Cardiac septum (tissue), 1 donor: ENCODE results near the gene INPP1. TPM values are rescaled to one million over a fixed set of nuclear protein-coding genes. Genes with fewer than 3 reads are reported as not detected.
A peak's percentile ranks its signal among the peaks of the same experiment; 100 is the strongest.

Experiments used
- DNase-seq: peaks from one replicate; pipeline ENCODE4 v3.0.0-alpha.2; 2020; ENCODE audit warnings: low spot score
- intact Hi-C: fragments of 100-400 bp; cut with DNase I; formaldehyde crosslinking; loops from one replicate; pipeline ENCODE4 v1.14.0; 2022
- total RNA-seq: library from RNA; stranded (reverse); fragmentation: NEBNext Ultra II Directional; extraction: Animal tissue kit (Norgen Biotek cat#: 25700); gene quantifications from one replicate; pipeline ENCODE4 v1.2.1, GENCODE V29; 2021
- donor health status: DM: no; HTN: no; CAD: no.

Gene INPP1
- total RNA-seq, 1 donor from 2014 or later: 12.4 TPM

DNA sequence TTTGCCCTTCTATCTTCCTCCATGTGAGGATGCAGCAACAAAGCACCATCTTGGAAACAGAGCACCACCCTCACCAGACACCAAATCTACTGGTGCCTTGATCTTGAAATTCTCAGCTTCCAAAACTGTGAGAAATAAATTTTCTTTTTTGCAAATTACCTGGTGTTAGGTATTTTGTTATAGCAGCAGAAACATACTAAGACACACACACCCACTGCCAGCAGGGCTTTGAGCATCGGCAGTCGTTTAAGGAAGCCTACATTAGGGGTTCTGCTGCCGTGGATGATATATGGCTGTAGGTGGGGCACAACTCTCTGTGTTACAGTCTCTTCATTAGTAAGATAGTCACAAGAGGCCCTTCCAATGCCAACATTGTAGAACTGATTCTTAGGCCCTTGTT is 44.0 kb downstream of the INPP1 start:
- intact Hi-C loops: loop anchor here (10.0 kb wide), 1 partner anchor 397 kb away; no protein-coding TSS in a partner anchor

GRCh38 chr2:190396271-190396670 is 52.9 kb downstream of the INPP1 start:
- intact Hi-C loops: no loop called here
- DNase-seq: no peak

More for the DNA sequence above, 44.0 kb downstream of the INPP1 start:
- DNase-seq: no peak

- DNase-seq: no peak
- intact Hi-C loops: no loop called here
Measured at GRCh38 chr2:190402986-190403603, 59.7 kb downstream of the INPP1 start.

DNA sequence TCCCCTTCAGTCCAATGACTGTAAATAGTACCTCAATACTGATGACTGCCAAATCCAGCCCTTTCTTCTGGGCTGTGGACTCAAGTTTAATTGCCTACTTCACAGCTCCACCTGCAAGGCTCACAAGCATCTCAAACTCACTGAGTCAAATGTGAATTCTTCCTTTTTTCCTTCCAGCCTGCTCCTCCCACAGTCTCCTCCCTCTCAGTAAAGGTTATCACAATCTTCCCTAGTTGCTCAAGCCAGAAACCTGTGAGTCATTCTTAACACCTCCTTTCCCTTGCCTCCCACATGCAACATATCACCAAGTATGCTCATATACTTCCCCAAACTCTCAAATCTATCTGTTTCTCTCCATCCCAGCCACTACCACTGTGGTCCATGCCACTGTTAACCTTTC is 61.1 kb downstream of the INPP1 start:
- intact Hi-C loops: no loop called here
- DNase-seq: no peak

DNA sequence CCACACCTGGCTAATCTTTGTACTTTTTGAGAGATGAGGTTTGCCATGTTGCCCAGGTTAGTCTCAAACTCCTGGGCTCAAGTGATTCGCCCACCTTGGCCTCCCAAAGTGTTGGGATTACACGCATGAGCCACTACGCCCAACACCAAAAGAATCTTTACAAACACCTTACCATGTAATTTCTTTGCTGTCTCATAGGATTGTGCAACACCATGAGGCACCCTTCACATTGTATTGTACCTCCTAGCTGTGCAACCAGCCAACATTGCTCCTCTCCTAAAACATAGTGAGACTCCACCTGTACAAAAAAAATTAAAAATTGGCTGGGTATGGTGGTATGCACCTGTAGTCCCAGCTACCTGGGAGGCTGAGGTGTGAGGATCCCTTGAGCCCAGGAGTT is 61.7 kb downstream of the INPP1 start:
- intact Hi-C loops: no loop called here

GRCh38 chr2:190405995-190406394 is 62.6 kb downstream of the INPP1 start:
- no peak for DNase-seq
- intact Hi-C loops: no loop called here

More for the DNA sequence above, 61.7 kb downstream of the INPP1 start:
- no peak for DNase-seq

DNA sequence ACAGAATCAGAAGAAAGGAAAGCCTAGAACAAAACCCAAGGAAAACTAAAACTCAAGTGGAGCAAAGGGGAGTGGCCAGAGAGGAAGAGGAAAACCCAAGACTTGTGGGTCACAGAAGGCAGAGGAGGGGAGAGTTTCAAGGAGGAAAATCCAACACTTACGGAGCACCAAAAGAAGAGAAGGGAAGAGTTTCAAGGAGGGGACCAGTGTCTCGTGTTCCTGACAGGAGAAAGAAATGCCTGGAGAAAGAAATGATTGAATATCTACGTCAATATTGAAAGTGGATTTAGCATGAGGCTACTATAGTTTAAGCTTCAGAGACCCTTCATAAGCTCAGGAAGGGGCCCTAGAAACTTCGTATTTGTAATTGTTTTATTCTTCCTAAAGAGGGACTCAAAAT is 63.4 kb downstream of the INPP1 start:
- intact Hi-C loops: no loop called here
- DNase-seq: no peak

- intact Hi-C loops: no loop called here
- DNase-seq: no peak
Measured at GRCh38 chr2:190407246-190407661, 63.9 kb downstream of the INPP1 start.

GRCh38 chr2:190407662-190408537 is 64.5 kb downstream of the INPP1 start, which contains the start of gene MFSD6:
Gene MFSD6, plus strand, starts transcription at chr2:190408355. Its CDS starts 27,675 bp downstream, at chr2:190436030.
- intact Hi-C loops: loop anchor here (2.0 kb wide), 1 partner anchor 61 kb away; no protein-coding TSS in a partner anchor
- DNase-seq: peak; percentile 76

- intact Hi-C loops: loop anchor here (2.0 kb wide), 1 partner anchor 60 kb away; no protein-coding TSS in a partner anchor
- DNase-seq: peak; percentile 82
Measured at GRCh38 chr2:190408538-190409271, 65.3 kb downstream of the INPP1 start.

DNA sequence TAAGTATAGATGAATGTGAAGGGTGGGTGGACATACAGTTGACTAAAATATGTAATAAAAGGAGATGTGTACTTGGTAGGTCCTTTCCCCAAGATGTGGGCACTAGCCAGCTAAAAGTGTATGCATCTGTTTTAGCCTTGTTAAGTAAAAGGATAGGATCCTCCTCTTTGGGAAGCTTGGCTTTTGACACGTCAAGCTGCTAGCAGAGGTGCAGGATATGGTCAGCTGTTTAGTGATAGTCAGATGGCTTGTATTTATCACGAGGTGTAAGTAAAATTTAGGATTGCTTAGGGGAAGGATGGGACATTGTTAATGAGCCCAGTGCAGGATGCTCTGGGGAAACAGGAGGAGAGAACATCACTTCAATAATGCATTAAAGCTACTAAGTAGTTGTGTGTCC is 66.2 kb downstream of the INPP1 start:
- DNase-seq: no peak
- intact Hi-C loops: loop anchor here (2.0 kb wide), 1 partner anchor 59 kb away; no protein-coding TSS in a partner anchor

DNA sequence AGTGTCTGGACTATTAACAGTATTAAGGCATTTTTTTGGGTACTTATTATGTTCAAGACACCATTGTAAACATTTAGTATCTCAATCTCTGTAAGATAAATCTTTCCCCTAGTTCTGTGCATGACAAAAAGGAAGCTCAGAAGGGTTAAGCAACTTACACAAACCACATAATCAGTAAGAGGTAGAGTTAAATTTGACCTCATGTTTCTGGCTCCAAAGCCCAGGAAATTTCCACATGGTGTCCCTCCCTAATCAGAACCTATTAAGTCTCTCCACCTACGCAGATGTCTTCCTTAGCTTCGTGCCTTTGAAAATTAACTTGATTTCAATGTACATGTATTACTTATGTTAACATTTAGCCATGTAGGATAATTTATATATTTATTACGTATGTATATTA is 66.8 kb downstream of the INPP1 start:
- intact Hi-C loops: no loop called here
- DNase-seq: no peak

- intact Hi-C loops: no loop called here
Measured at GRCh38 chr2:190412966-190413365, 69.6 kb downstream of the INPP1 start.

GRCh38 chr2:190413421-190413820 is 70.0 kb downstream of the INPP1 start:
- intact Hi-C loops: no loop called here
- DNase-seq: no peak

More at GRCh38 chr2:190412966-190413365, 69.6 kb downstream of the INPP1 start:
- DNase-seq: no peak

- no peak for DNase-seq
- intact Hi-C loops: no loop called here
Measured at GRCh38 chr2:190415251-190415650, 71.9 kb downstream of the INPP1 start.

DNA sequence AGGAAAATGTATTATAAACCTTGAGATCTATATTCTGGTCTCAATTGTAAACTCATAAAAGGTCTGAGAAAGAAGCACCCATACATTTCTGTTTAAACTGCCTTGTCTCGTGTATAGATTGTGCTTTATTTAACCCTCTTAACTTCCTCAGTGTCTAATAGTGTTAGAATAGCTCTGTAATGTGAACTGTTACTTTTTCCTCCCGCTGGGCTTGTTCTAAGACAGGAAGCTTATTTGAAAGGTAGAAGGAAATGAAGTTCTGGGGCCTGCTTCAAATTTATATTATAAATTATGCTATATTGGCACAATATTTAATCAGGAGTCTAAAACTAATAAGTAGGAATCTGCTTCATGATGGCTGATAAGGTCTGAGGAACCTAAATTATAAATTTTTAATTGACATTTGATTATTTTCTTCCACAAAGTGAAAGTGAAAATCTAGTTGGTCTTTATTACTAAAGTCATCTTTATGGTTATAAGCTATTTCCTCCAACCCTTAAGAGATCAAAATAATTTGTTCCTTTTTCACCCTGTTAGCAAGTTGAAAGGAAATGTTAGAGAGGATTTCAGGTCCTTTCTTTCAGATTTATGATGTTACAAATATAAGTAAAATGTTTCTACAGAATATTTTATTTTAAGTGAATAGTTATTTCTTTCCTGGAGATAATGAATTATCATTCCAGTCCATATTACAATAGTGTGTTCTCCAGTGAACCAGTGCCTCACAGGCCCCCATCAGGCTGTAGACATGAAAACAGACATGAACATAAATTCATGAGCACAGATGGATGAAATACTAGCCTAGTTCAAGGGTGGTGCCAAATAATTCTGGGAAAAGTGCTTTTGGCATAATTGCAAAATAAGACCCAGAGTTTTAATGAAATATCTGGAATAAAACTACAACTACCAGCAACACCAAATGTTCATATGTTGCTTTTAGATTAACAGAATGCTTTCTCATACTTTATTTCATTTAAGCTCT is 72.7 kb downstream of the INPP1 start:
- DNase-seq: no peak
- intact Hi-C loops: no loop called here

DNA sequence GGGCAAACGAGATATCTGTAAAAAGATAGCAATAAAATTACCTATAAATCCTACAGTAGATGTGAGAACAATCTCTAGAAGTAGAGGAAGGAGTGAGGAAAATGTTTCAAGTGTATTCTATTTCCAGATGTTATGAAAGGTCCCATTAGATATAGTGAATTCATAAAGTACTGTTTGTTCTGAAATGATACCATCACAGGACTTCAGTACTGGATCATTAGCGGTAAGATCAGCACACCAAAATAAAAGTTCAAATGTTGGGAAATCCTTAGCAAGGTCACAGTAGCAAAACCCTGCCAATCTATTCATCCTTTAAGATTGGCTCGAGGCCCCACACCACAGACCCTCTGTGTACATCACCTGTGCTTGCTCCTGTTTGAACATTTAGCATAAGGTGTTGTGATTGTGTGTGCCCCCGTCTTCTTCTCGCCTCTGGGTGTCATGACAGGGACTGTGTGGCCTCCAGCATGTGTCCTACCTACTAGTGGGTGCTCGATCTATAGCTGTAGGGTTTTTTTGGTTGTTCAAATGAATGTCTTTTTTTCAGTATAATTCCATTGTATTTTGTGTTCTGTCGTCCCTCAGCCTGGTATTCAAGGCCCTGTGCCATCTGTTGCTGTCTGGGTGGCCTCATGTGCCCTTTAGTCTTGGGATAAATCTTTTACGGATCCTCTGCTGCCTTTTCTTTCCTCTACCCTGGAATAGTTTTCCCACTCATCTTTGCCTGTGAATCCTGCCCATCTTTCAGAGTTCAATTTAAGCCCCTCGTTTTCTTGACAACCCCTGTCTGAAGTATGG is 73.9 kb downstream of the INPP1 start:
- no peak for DNase-seq
- intact Hi-C loops: no loop called here

- intact Hi-C loops: no loop called here
- no peak for DNase-seq
Measured at GRCh38 chr2:190418727-190419126, 75.3 kb downstream of the INPP1 start.
